Measurements from ENCODE around the gene PLPP1. TPM values are rescaled to one million over a fixed set of nuclear protein-coding genes. Genes with fewer than 3 reads are reported as not detected.
A peak's percentile ranks its signal among the peaks of the same experiment; 100 is the strongest.

Gene PLPP1
- total and polyA plus RNA-seq, 2 experiments from 2014 or later: 39.1 to 97.1 TPM

GRCh38 chr5:55391707-55392106, 143.1 kb downstream of the PLPP1 start (continued):
- TF ChIP-seq ZNF462 (CRISPR knock-in tag; IDR thresholded peaks at IDR 0.05) (no peak), JUNB (IDR thresholded peaks at IDR 0.05; ENCODE audit: unreplicated experiment) (no peak)

- peaks cover 8% of the 10 kb centered on the region; the same call in 1 of the 2 replicates for H3K79me2 ChIP-seq (replicated peaks; ENCODE audit: insufficient read depth)
- H3K9me2 ChIP-seq (ENCODE audit: insufficient read depth): no peaks in the 10 kb centered on the region
- H3F3A ChIP-seq (replicated peaks; ENCODE audit: low read depth): no peaks in the 10 kb centered on the region
- 0 out of 2 replicates have a peak, but pooled peaks cover 8% of the 10 kb centered on the region for H3K4me1 ChIP-seq (ENCODE audit: insufficient read depth)
- Mint-ChIP-seq H3K4me1 (peaks cover 28% of the 10 kb centered on the region; the same call in 2 of the 3 replicates), H3K4me3 (no peak overlapping the region), H3K36me3 (ENCODE audit: low read depth) (peaks cover 61% of the 10 kb centered on the region), H3K27ac (peak overlapping the region; percentile 44; the same call in 1 of the 2 replicates), H3K27me3 (ENCODE audit: insufficient read depth, low read depth, poor library complexity) (peaks cover 2% of the 10 kb centered on the region), H3K9me3 (peaks cover 18% of the 10 kb centered on the region)
- no peak overlapping the region for H3K4me3 ChIP-seq
- H3K4me2 ChIP-seq: no peak overlapping the region
- H3K27me3 ChIP-seq (ENCODE audit: insufficient read depth): no peaks in the 10 kb centered on the region
- no peak overlapping the region for H2AFZ ChIP-seq
- H4K20me1 ChIP-seq (replicated peaks; ENCODE audit: insufficient read depth): no peaks in the 10 kb centered on the region
- no peak for DNase-seq (ENCODE audit: low spot score)
- ATAC-seq: no peak
- no peaks in the 10 kb centered on the region; the same call in 1 of the 2 replicates for H3K36me3 ChIP-seq (ENCODE audit: insufficient read depth)
- no peak overlapping the region for H3K27ac ChIP-seq (ENCODE audit: low read depth)
- TF ChIP-seq NANOG (IDR thresholded peaks at IDR 0.05; ENCODE audit: borderline replicate concordance) (no peak), POLR2AphosphoS5 (IDR thresholded peaks at IDR 0.05; ENCODE audit: low read depth) (no peak), JUNB (IDR thresholded peaks at IDR 0.05; ENCODE audit: unreplicated experiment) (no peak), EZH2 (IDR thresholded peaks at IDR 0.05; ENCODE audit: low read depth, unreplicated experiment) (no peak), STAT1 (IDR thresholded peaks at IDR 0.05; ENCODE audit: unreplicated experiment) (no peak), EZH2phosphoT487 (IDR thresholded peaks at IDR 0.05; ENCODE audit: unreplicated experiment) (no peak), ETS1 (IDR thresholded peaks at IDR 0.05) (no peak), CTCF (conservative IDR thresholded peaks at IDR 0.05; ENCODE audit: low read depth in 2 of 2) (no peak)
These were observed 146.9 kb downstream of the PLPP1 start for GRCh38 chr5:55387865-55388264.
